HG02623 (cell line): ENCODE data around the gene CASK.
"Not testable (repeated sequence)": the region's sequence is repeated elsewhere in the genome, so short reads cannot be mapped to it uniquely, and the experiment has no call there.

Source experiments
- ATAC-seq: cut with Tn5 transposase; IDR thresholded peaks from one replicate; pipeline ENCODE4 v1.9.1; 2021; ENCODE audit warnings: moderate library complexity; ENCODE audit not compliant: unreplicated experiment

Gene CASK

GRCh38 chrX:41522671-41523070 is 400.7 kb downstream of the CASK start:
- no peak for ATAC-seq

DNA sequence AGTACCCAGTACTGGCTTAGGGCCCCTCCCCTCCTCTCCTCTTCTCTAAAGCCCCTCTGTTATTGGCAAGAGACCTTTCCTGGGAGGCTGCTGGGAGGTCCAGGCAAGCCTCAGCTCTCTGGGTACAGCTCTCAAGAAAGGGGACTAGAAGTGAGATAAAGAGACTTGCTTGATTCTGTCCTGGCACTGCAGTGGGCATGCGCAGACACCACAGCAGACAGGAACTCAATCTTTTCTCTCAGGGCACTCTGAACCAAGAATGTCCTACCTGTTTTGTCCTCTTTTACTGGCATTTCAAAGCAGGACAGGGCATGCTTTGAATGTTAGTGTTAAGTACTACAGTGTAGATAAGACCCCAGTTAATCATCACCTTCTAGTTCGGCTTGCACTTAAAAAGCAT is 401.3 kb downstream of the CASK start:
- no peak for ATAC-seq

DNA sequence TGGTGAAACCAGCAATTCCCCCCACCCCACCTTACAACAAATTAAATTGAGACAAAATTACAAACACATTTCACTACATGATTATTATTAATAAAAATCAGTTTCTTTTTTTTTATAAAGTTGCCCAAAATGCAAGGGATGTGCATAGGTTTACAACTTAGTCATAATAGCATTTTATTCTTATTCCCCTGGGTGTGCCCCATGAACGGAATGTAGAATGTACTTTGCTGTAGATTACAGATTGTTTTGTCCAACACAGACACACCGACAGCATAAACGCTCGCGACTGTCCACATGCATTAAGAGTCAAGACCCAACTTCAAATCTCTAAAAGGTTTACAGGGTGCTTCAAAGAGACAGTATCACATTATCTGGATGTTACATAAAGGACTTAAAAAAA is 403.9 kb downstream of the CASK start:
- ATAC-seq: no peak

DNA sequence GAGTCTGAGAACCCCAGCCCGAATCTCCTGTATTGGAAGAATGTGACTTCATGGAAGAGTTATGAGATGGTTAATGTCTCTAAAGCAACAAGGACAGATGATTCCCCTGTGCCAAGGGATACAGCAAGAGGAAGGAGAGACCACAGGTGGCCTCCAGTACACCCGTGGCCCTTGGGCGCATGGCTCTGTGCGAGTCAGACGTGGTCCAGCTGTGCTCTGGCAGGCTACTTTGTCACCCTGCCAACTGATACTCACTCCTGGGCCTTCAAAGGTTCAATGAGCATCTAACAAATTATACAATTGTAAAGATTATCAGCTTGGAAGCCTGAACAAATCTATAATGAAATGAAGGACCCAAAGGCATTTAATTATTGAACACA is 404.5 kb downstream of the CASK start:
- ATAC-seq: no peak

DNA sequence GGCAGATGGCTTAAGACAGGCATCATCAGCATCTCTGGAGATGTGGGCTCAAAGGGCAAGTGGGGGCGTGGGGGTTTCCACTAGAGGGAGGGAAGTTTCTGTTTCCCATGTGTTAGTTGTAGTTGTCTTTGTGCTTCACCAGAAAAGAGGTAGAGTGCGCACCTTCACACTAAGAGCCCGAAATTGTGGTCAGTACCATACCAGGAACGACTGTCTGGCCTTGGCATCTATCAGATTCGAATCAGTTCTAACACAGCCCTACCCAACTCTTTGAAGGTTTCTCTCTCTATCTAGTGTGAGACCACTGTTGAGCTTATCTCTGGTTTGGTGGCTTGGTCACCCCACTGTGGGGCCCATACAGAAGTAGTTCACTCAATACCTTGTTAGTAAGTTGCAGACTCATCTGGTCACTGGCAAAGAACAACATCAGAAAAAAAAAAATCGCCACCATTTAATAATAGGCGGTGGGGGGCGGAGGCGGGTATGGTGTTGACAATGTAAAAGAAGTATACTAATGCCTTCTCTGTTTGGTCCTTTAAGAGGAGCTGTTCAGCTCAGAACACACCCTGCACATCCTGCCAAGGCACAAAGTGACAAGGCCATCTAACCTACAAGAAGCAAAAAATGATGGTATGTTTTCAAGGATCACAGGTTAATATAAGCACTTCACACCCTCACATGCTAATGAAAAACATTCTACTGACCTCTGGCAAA is 405.1 kb downstream of the CASK start:
- no peak for ATAC-seq

GRCh38 chrX:41516999-41517765 is 406.2 kb downstream of the CASK start:
- no peak for ATAC-seq

DNA sequence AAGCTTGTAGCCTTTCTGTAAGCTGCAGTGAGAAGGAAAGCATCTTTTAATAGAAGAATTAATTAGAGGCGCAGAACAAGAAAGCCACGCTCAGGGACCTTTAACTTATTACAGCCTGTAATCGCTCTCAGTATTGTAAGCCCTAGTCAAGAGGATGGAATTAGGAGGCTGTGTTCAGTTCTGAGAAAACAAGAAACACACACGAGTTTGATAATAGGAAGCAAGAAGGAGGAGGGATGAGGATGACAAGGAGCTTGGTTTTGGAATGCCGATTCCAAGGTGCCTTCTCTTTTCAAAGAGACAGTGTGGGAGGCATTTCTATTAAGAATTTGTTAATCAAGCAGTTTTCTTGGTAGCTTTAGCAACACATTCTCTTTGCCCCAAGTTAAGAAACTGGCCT is 406.9 kb downstream of the CASK start:
- ATAC-seq: no peak

- no peak for ATAC-seq
Observed at GRCh38 chrX:41515376-41515775, 408.0 kb downstream of the CASK start.

- no peak for ATAC-seq
Observed at GRCh38 chrX:41514179-41514578, 409.2 kb downstream of the CASK start.

- ATAC-seq: not testable (repeated sequence)
Observed at GRCh38 chrX:41512853-41513252, 410.5 kb downstream of the CASK start.

- ATAC-seq: peak; percentile 98
Observed at GRCh38 chrX:41512394-41512793, 411.0 kb downstream of the CASK start.

DNA sequence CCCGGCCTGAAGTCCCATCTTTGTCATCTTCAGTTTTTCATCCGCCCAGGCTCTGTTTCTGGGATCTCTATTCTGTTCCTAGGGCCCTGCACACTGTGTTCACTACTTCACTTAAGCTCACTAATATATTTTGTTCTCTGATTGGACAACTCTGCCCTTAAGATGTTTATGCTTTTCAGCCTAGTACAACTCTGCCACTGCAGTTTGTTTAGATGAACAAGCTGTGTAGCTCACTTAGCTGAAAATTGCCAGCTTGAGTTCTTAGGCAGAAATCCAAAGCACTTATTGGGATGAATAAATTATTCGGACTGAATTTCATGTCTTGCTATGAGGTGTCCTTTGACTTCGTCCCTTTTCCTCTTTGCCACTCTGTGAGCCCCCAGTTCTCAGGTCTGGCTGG is 415.4 kb downstream of the CASK start:
- no peak for ATAC-seq

- ATAC-seq: no peak
Observed at GRCh38 chrX:41502004-41502403, 421.4 kb downstream of the CASK start.

GRCh38 chrX:41499984-41500383 is 423.4 kb downstream of the CASK start:
- no peak for ATAC-seq

DNA sequence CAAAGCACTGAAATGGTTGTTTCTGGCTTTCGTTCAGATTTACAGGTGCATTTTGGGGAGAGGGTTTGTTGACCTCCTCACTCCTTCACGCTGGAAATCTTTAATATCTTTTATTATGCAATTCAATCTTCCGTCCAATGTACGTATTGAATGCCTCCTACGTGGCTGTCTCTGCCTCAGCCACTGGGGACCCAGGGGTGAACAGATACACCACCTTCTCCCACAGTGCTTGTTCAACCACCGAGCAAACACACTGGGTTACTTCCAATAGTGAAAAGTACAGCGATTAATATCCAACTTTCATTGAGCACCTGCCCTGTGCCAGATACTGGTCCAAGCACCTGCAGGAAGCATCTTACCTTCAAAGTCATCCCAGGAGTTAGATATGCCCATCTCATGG is 424.2 kb downstream of the CASK start:
- no peak for ATAC-seq

- no peak for ATAC-seq
Observed at GRCh38 chrX:41491267-41492004, 431.9 kb downstream of the CASK start.

- no peak for ATAC-seq
Observed at GRCh38 chrX:41490446-41490845, 432.9 kb downstream of the CASK start.

- no peak for ATAC-seq
Observed at GRCh38 chrX:41482154-41482850, 441.1 kb downstream of the CASK start.

DNA sequence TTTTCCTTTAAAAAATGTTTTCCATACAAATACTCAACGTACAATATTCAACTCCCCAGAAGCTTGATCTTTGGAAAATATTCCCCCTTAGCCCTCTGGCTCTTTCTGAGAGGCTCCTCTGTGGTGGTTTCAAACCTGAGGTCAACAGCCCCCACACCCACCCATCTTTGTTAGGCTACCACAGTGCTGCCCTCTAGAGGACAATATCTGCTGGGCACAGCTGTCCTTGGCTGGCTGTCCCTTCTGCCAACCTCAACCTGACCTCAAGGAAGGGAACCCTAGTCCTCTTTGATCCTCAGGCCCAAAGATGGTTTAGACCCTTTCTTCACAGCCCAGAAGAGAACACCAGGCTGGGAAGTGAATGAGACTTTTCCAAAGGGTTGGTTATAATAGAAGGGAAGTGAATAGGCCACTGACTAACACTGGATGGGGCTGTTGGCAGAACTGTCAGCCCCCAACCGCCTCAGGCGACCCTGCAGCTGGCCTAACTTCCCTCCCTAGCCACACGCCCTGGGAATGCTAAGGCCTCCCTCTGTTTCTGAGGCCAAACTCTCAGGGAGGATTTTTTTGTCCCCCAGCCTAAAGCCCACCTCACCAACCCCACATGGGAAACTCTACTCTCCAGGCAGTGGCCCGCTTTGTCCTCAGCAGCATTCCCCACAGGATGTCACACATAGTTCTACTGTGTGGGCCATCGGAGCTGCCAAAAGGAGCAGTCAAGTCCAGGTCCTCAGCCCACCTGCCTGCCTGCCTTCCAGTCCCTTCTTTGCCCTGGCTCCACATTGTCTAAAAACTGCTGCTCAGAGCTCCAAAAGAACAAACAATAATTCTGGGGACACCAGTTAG is 441.9 kb downstream of the CASK start:
- no peak for ATAC-seq

DNA sequence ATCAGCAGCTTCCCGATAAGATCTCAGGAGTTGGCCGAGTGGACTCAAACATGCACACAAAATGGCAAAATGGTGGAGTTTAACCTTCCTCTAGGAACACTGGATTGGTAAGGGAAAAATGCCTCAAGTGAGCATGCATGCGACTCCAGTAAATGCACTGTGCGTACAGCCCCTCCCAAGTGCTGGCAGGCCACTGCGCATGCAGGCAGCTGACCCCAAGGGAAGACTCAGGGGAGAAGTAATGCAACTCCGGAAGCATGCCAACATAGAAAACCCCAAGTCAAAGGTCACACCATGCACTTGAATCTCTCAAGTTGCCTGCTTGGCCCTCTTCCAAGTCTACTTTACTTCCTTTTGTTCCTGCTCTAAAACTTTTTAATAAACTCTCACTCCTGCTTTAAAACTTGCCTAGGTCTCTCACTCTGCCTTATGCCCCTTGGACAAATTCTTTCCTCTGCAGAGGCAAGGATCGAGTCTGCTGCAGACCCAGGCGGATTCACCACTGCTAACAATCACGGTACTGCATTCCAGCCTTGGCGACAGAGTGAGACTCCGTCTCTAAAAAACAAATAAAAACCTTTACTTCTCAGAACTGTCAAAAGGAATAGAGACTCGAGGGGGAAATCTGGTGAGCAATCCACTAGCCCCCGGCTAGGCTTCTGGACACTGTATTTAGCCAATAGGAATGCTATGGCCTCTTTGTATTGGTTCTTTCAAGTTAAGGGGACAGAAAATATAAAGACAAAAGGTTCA is 442.7 kb downstream of the CASK start:
- no peak for ATAC-seq
